Duodenal mucosa (tissue), 2 donors: Measurements from ENCODE around the gene DGUOK.

ENCODE experiments used
- H3K27ac ChIP-seq: one replicate; pipeline ENCODE4 v1.7.0; 2013; ENCODE audit warnings: low read depth, low read length
- H3K27me3 ChIP-seq, 2 donors: one replicate each; pipeline ENCODE4 v1.7.0; 2013; ENCODE audit warnings: low read length in 2 of 2, control low read depth in 1 of 2; ENCODE audit not compliant: insufficient read depth in 2 of 2, control insufficient read depth in 1 of 2
- H3K36me3 ChIP-seq, 2 donors: one replicate each; pipeline ENCODE4 v1.7.0; 2013; ENCODE audit warnings: low read length in 2 of 2, control low read depth in 1 of 2; ENCODE audit not compliant: insufficient read depth in 2 of 2, control insufficient read depth in 1 of 2
- H3K4me1 ChIP-seq, 2 donors: one replicate each; pipeline ENCODE4 v1.7.0; 2013; ENCODE audit warnings: low read length in 2 of 2, control low read depth in 1 of 2; ENCODE audit not compliant: insufficient read depth in 2 of 2, control insufficient read depth in 1 of 2
- H3K4me3 ChIP-seq, 2 donors: one replicate each; pipeline ENCODE4 v1.7.0; 2013; ENCODE audit warnings: low read length in 2 of 2, low read depth in 1 of 2
- H3K9ac ChIP-seq, 2 donors: one replicate each; pipeline ENCODE4 v1.7.0; 2013; ENCODE audit warnings: low read length in 2 of 2, low read depth in 1 of 2
- H3K9me3 ChIP-seq, 2 donors: one replicate each; pipeline ENCODE4 v1.7.0; 2013; ENCODE audit warnings: low read length in 2 of 2, control low read depth in 1 of 2; ENCODE audit not compliant: control insufficient read depth in 1 of 2

The DGUOK gene

GRCh38 chr2:73920577-73921545, 5.8 kb upstream of the DGUOK start:
- no peaks in the 10 kb centered on the region for H3K36me3 ChIP-seq
- no peaks in the 10 kb centered on the region for H3K27me3 ChIP-seq
- no peak overlapping the region for H3K27ac ChIP-seq

GRCh38 chr2:73921581-73921980, 5.1 kb upstream of the DGUOK start:
- H3K9me3 ChIP-seq, result no peaks in the 10 kb centered on the region
- H3K36me3 ChIP-seq, result no peaks in the 10 kb centered on the region
- no peak overlapping the region for H3K9ac ChIP-seq
- no peak overlapping the region for H3K4me3 ChIP-seq
- H3K27ac ChIP-seq, result no peak overlapping the region
- no peaks in the 10 kb centered on the region for H3K27me3 ChIP-seq
- H3K4me1 ChIP-seq, result peaks cover 0 to 3% of the 10 kb centered on the region in 2 donors

More at GRCh38 chr2:73920577-73921545, 5.8 kb upstream of the DGUOK start:
- Histone ChIP-seq H3K9me3 (no peaks in the 10 kb centered on the region), H3K4me1 (peaks cover 0 to 3% of the 10 kb centered on the region in 2 donors), H3K9ac (no peak overlapping the region), H3K4me3 (no peak overlapping the region)

- Histone ChIP-seq H3K27me3 (no peaks in the 10 kb centered on the region), H3K27ac (no peak overlapping the region), H3K9ac (no peak overlapping the region), H3K4me1 (peaks cover 2 to 4% of the 10 kb centered on the region in 2 donors), H3K36me3 (no peaks in the 10 kb centered on the region), H3K9me3 (no peaks in the 10 kb centered on the region), H3K4me3 (no peak overlapping the region)
Observed at GRCh38 chr2:73922681-73923080, 4.0 kb upstream of the DGUOK start.

- H3K9ac ChIP-seq, result no peak overlapping the region
- H3K4me1 ChIP-seq, result peaks cover 22 to 25% of the 10 kb centered on the region in 2 donors
- no peak overlapping the region for H3K4me3 ChIP-seq
- H3K36me3 ChIP-seq, result no peaks in the 10 kb centered on the region
- H3K27me3 ChIP-seq, result no peaks in the 10 kb centered on the region
- no peaks in the 10 kb centered on the region for H3K9me3 ChIP-seq
- H3K27ac ChIP-seq, result no peak overlapping the region
Observed at GRCh38 chr2:73925033-73925704, 1.5 kb upstream of the DGUOK start.

- H3K4me1 ChIP-seq, result peaks cover 23 to 28% of the 10 kb centered on the region in 2 donors
- H3K9ac ChIP-seq, result peak overlapping the region; percentile 45 to 97
- no peaks in the 10 kb centered on the region for H3K36me3 ChIP-seq
- H3K9me3 ChIP-seq, result no peaks in the 10 kb centered on the region
- peak overlapping the region; percentile 76 for H3K27ac ChIP-seq
- no peaks in the 10 kb centered on the region for H3K27me3 ChIP-seq
- H3K4me3 ChIP-seq, result peak overlapping the region; percentile 85 to 90
Observed at GRCh38 chr2:73925853-73926492, 707 bp upstream of the DGUOK start.

- Histone ChIP-seq H3K27me3 (no peaks in the 10 kb centered on the region), H3K9ac (peak overlapping the region; percentile 97), H3K4me1 (peaks cover 23 to 28% of the 10 kb centered on the region in 2 donors), H3K4me3 (peak overlapping the region; percentile 85 to 90), H3K9me3 (no peaks in the 10 kb centered on the region), H3K36me3 (peaks cover 0 to 8% of the 10 kb centered on the region in 2 donors), H3K27ac (peak overlapping the region; percentile 95)
Observed at GRCh38 chr2:73927344-73927743, 664 bp downstream of the DGUOK start.

GRCh38 chr2:73928963-73929347, 2.3 kb downstream of the DGUOK start:
- H3K4me1 ChIP-seq, result peaks cover 23 to 28% of the 10 kb centered on the region in 2 donors
- peak overlapping the region in 1 of 2 donors; percentile 45 for H3K4me3 ChIP-seq
- no peaks in the 10 kb centered on the region for H3K9me3 ChIP-seq
- H3K36me3 ChIP-seq, result peaks cover 0 to 22% of the 10 kb centered on the region in 2 donors
- H3K27ac ChIP-seq, result no peak overlapping the region
- peak overlapping the region in 1 of 2 donors; percentile 13 for H3K9ac ChIP-seq
- no peaks in the 10 kb centered on the region for H3K27me3 ChIP-seq

GRCh38 chr2:73930386-73930785, 3.7 kb downstream of the DGUOK start:
- H3K9me3 ChIP-seq, result no peaks in the 10 kb centered on the region
- no peak overlapping the region for H3K4me3 ChIP-seq
- peaks cover 23 to 25% of the 10 kb centered on the region in 2 donors for H3K4me1 ChIP-seq
- H3K27me3 ChIP-seq, result no peaks in the 10 kb centered on the region
- no peak overlapping the region for H3K9ac ChIP-seq
- no peak overlapping the region for H3K27ac ChIP-seq
- H3K36me3 ChIP-seq, result peaks cover 0 to 26% of the 10 kb centered on the region in 2 donors

GRCh38 chr2:73931531-73932500, 5.1 kb downstream of the DGUOK start:
- Histone ChIP-seq H3K36me3 (peaks cover 0 to 36% of the 10 kb centered on the region in 2 donors), H3K4me1 (peaks cover 23 to 25% of the 10 kb centered on the region in 2 donors), H3K9ac (no peak overlapping the region), H3K27me3 (no peaks in the 10 kb centered on the region), H3K4me3 (no peak overlapping the region), H3K27ac (no peak overlapping the region), H3K9me3 (no peaks in the 10 kb centered on the region)
